H1 (cell line): ENCODE measurements around the gene TRPT1. TPM values are rescaled to one million over a fixed set of nuclear protein-coding genes. Genes with fewer than 3 reads are reported as not detected.

Experiments
- CTCF ChIA-PET: fragments of 300-600 bp; sonication (Branson Sonifier 250); formaldehyde crosslinking; loops from one replicate; lab custom pipeline; 2021; ENCODE audit not compliant: partially characterized antibody; lab: Charles Lee
- POLR2A ChIA-PET: fragments of 300-600 bp; sonication (Branson Sonifier 250); formaldehyde crosslinking; loops from one replicate; lab custom pipeline; 2021; ENCODE audit warnings: inconsistent platforms; ENCODE audit not compliant: partially characterized antibody; lab: Charles Lee
- DNase-seq, 2 experiments: peaks; one replicate each; pipeline versions ENCODE4 v3.0.0 to v3.0.0-alpha.2; 2010 to 2022; ENCODE audit warnings: low spot score in 2 of 2, low read depth in 1 of 2, mixed read lengths in 1 of 2
- FAIRE-seq: peaks from 2 replicates; lab custom pipeline; 2011; peaks lifted over from hg19 to GRCh38; lab: Jason Lieb, UNC
- H2AFZ ChIP-seq: 2 replicates; pipeline ENCODE4 v1.8.1; 2012; ENCODE audit warnings: low read length, inconsistent platforms
- H2AK5ac ChIP-seq: 2 replicates; pipeline ENCODE4 v1.6.1; 2013; ENCODE audit warnings: low read depth, low read length
- H2BK120ac ChIP-seq: replicated peaks from 2 replicates; pipeline ENCODE3; 2013; ENCODE audit warnings: low read depth, low read length, inconsistent platforms
- H2BK12ac ChIP-seq: 2 replicates; pipeline ENCODE4 v1.6.1; 2013; ENCODE audit warnings: low read depth, low read length
- H2BK15ac ChIP-seq: 2 replicates; pipeline ENCODE4 v1.6.1; 2013; ENCODE audit warnings: low read length
- H2BK20ac ChIP-seq: 2 replicates; pipeline ENCODE4 v1.6.1; 2013; ENCODE audit warnings: low read length
- H2BK5ac ChIP-seq: 2 replicates; pipeline ENCODE4 v1.6.1; 2013; ENCODE audit warnings: low read depth, low read length
- H3K14ac ChIP-seq: 2 replicates; pipeline ENCODE4 v1.6.1; 2013; ENCODE audit warnings: inconsistent platforms; ENCODE audit not compliant: insufficient read length
- H3K18ac ChIP-seq: 2 replicates; pipeline ENCODE4 v1.6.1; 2013; ENCODE audit warnings: low read length; ENCODE audit errors: extremely low read depth
- H3K23ac ChIP-seq: 2 replicates; pipeline ENCODE4 v1.6.1; 2013; ENCODE audit warnings: inconsistent platforms; ENCODE audit not compliant: insufficient read length
- H3K23me2 ChIP-seq: 2 replicates; pipeline ENCODE4 v1.6.1; 2013; ENCODE audit warnings: low read depth, low read length
- H3K27ac ChIP-seq: 2 replicates; pipeline ENCODE4 v1.6.1; 2011; ENCODE audit warnings: low read depth, low read length, inconsistent platforms
- H3K27me3 ChIP-seq, 4 experiments: replicated peaks in 1 of 4; 1 replicate in 1 of 4; 2 replicates in 3 of 4; pipeline versions ENCODE4 v1.6.1 to v1.8.1; 2011 to 2013; ENCODE audit warnings: low read length in 3 of 4, mild to moderate bottlenecking in 3 of 4, inconsistent platforms in 2 of 4, mixed read lengths in 2 of 4, moderate library complexity in 1 of 4; ENCODE audit not compliant: control insufficient read depth in 3 of 4, insufficient read depth in 3 of 4; ENCODE audit errors: extremely low read depth in 1 of 4
- H3K36me3 ChIP-seq, 4 experiments: 2 replicates each; pipeline versions ENCODE4 v1.6.1 to v1.8.1; 2011 to 2013; ENCODE audit warnings: mild to moderate bottlenecking in 4 of 4, low read length in 3 of 4, moderate library complexity in 2 of 4, control low read depth in 1 of 4, inconsistent platforms in 1 of 4; ENCODE audit not compliant: insufficient read depth in 4 of 4, control insufficient read depth in 2 of 4
- H3K4ac ChIP-seq: replicated peaks from 2 replicates; pipeline ENCODE3; 2013; ENCODE audit warnings: low read length, low read depth, mixed read lengths, inconsistent platforms; ENCODE audit not compliant: insufficient read length
- H3K4me1 ChIP-seq, 4 experiments: replicated peaks in 1 of 4; 1 replicate in 1 of 4; 2 replicates in 3 of 4; pipeline versions ENCODE4 v1.6.1 to v1.8.1; 2011 to 2013; ENCODE audit warnings: low read length in 3 of 4, inconsistent platforms in 2 of 4, mixed read lengths in 1 of 4; ENCODE audit not compliant: insufficient read depth in 4 of 4, control insufficient read depth in 3 of 4
- H3K4me2 ChIP-seq, 2 experiments: 2 replicates each; pipeline versions ENCODE4 v1.6.1 to v1.8.1; 2011 to 2013; ENCODE audit warnings: low read depth in 2 of 2, low read length in 2 of 2, control low read depth in 1 of 2, inconsistent platforms in 1 of 2, mild to moderate bottlenecking in 1 of 2; ENCODE audit not compliant: insufficient read depth in 1 of 2
- H3K4me3 ChIP-seq, 4 experiments: fragments of 200-600, 300-600 bp in 1 of 4; sonication (generic), shearing (Covaris generic), sonication (Bioruptor Twin) in 1 of 4; 2 replicates each; pipeline versions ENCODE4 v1.5.1 to v1.8.1; 2011 to 2016; ENCODE audit warnings: low read length in 4 of 4, low read depth in 3 of 4, control low read depth in 2 of 4, inconsistent platforms in 2 of 4, mild to moderate bottlenecking in 2 of 4, mixed read lengths in 1 of 4, moderate library complexity in 1 of 4; ENCODE audit not compliant: insufficient read depth in 2 of 4; ENCODE audit errors: extremely low read depth in 1 of 4
- H3K56ac ChIP-seq: replicated peaks from 2 replicates; pipeline ENCODE3; 2013; ENCODE audit warnings: low read depth, mild to moderate bottlenecking, mixed read lengths, low read length, inconsistent platforms; ENCODE audit not compliant: insufficient read length
- H3K79me1 ChIP-seq: 2 replicates; pipeline ENCODE4 v1.6.1; 2013; ENCODE audit warnings: low read depth, low read length, control low read depth
- H3K79me2 ChIP-seq, 2 experiments: 2 replicates each; pipeline versions ENCODE4 v1.6.1 to v1.8.1; 2012 to 2013; ENCODE audit warnings: low read length in 2 of 2, mild to moderate bottlenecking in 2 of 2, inconsistent platforms in 1 of 2; ENCODE audit not compliant: insufficient read depth in 2 of 2, control insufficient read depth in 1 of 2
- H3K9ac ChIP-seq, 4 experiments: replicated peaks in 1 of 4; 1 replicate in 1 of 4; 2 replicates in 3 of 4; pipeline versions ENCODE4 v1.6.1 to v1.8.1; 2011 to 2013; ENCODE audit warnings: low read depth in 3 of 4, low read length in 3 of 4, control low read depth in 2 of 4, mild to moderate bottlenecking in 2 of 4, moderate library complexity in 2 of 4, inconsistent platforms in 1 of 4; ENCODE audit errors: extremely low read depth in 1 of 4
- H3K9me3 ChIP-seq, 2 experiments: 2 replicates each; pipeline versions ENCODE4 v1.6.1 to v1.8.1; 2012 to 2013; ENCODE audit warnings: mild to moderate bottlenecking in 2 of 2, moderate library complexity in 2 of 2, control low read depth in 1 of 2, inconsistent platforms in 1 of 2, low read depth in 1 of 2, low read length in 1 of 2, mixed read lengths in 1 of 2; ENCODE audit not compliant: insufficient read depth in 2 of 2
- H4K20me1 ChIP-seq, 2 experiments: replicated peaks in 1 of 2; 2 replicates each; pipeline versions ENCODE3 to v1.8.1; 2011 to 2013; ENCODE audit warnings: inconsistent platforms in 2 of 2, low read length in 2 of 2, mild to moderate bottlenecking in 1 of 2; ENCODE audit not compliant: insufficient read depth in 2 of 2, control insufficient read depth in 1 of 2
- H4K5ac ChIP-seq: 2 replicates; pipeline ENCODE4 v1.6.1; 2013; ENCODE audit warnings: low read length, low read depth, mixed read lengths, inconsistent platforms; ENCODE audit not compliant: insufficient read length
- H4K8ac ChIP-seq: 2 replicates; pipeline ENCODE4 v1.8.0; 2013; ENCODE audit warnings: mild to moderate bottlenecking, moderate library complexity, low read length, inconsistent platforms; ENCODE audit not compliant: insufficient read depth; ENCODE audit errors: extremely low read depth
- H4K91ac ChIP-seq: replicated peaks from 2 replicates; pipeline ENCODE3; 2013; ENCODE audit warnings: low read length, mixed read lengths, inconsistent platforms; ENCODE audit not compliant: insufficient read length
- CREB1 ChIP-seq: IDR thresholded peaks from 2 replicates; pipeline ENCODE4 v1.6.1; 2012; ENCODE audit warnings: inconsistent platforms
- CTBP2 ChIP-seq: IDR thresholded peaks from 2 replicates; pipeline ENCODE4 v1.7.0; 2011; ENCODE audit warnings: borderline replicate concordance, mild to moderate bottlenecking, moderate library complexity, mixed read lengths, low read length; ENCODE audit not compliant: insufficient read depth, insufficient read length
- EGR1 ChIP-seq: IDR thresholded peaks from 2 replicates; pipeline ENCODE4 v1.6.1; 2011; ENCODE audit warnings: low read depth, low read length, borderline replicate concordance
- EZH2 ChIP-seq: fragments of 200-600 bp; sonication (generic); IDR thresholded peaks from 2 replicates; pipeline ENCODE4 v1.7.1; 2012; ENCODE audit warnings: low read depth, mild to moderate bottlenecking, moderate library complexity, low read length, inconsistent platforms; ENCODE audit not compliant: severe bottlenecking
- GTF2F1 ChIP-seq: IDR thresholded peaks from 2 replicates; pipeline ENCODE4 v1.6.1; 2012; ENCODE audit warnings: low read depth, low read length, improper control_type of control experiment, borderline replicate concordance
- HDAC2 ChIP-seq, 2 experiments: fragments of 300-600 bp in 1 of 2; sonication (generic) in 1 of 2; IDR thresholded peaks; 2 replicates each; pipeline ENCODE4 v1.6.1; 2011 to 2012; ENCODE audit warnings: low read depth in 2 of 2, low read length in 2 of 2, mild to moderate bottlenecking in 2 of 2, moderate library complexity in 2 of 2, borderline replicate concordance in 1 of 2, inconsistent platforms in 1 of 2
- KDM4A ChIP-seq: IDR thresholded peaks from one replicate; pipeline ENCODE4 v1.7.1; 2012; ENCODE audit warnings: low read depth, mild to moderate bottlenecking, moderate library complexity, low read length, inconsistent platforms; ENCODE audit not compliant: severe bottlenecking
- NANOG ChIP-seq: IDR thresholded peaks from 2 replicates; pipeline ENCODE4 v1.6.1; 2011; ENCODE audit warnings: low read length, low read depth, mild to moderate bottlenecking, inconsistent platforms; ENCODE audit not compliant: insufficient read depth, poor library complexity, severe bottlenecking
- SIN3A ChIP-seq, 2 experiments: IDR thresholded peaks in 1 of 2; conservative IDR thresholded peaks in 1 of 2; 2 replicates each; pipeline ENCODE4 v1.6.1; 2011 to 2012; ENCODE audit warnings: low read length in 2 of 2, improper control_type of control experiment in 1 of 2, low read depth in 1 of 2, mild to moderate bottlenecking in 1 of 2
- SP1 ChIP-seq: IDR thresholded peaks from 2 replicates; pipeline ENCODE4 v1.6.1; 2011; ENCODE audit warnings: low read depth, low read length
- SP2 ChIP-seq: IDR thresholded peaks from 2 replicates; pipeline ENCODE4 v1.6.1; 2012; ENCODE audit warnings: mild to moderate bottlenecking, low read length, inconsistent platforms
- WGBS, 2 experiments: shearing (Covaris generic) in 1 of 2; methylation state at CpG; one replicate each; pipeline versions ENCODE4 v1.1.6 to v1.1.7; 2013 to 2015; ENCODE audit warnings: low lambda C conversion rate in 2 of 2, mixed read lengths in 2 of 2, inconsistent platforms in 1 of 2, low coverage in 1 of 2, missing lambda C conversion rate in 1 of 2; ENCODE audit not compliant: insufficient replicate concordance in 2 of 2, insufficient coverage in 1 of 2, insufficient read length in 1 of 2; ENCODE audit errors: extremely low coverage in 1 of 2, missing lambda C conversion rate in 1 of 2; 5-methylcytosine and 5-hydroxymethylcytosine counted together
- polyA plus RNA-seq, 7 experiments: library from polyadenylated mRNA; depleted of rRNA in 3 of 7; stranded (reverse) in 5 of 7; unstranded in 2 of 7; fragments of >200 nt in 5 of 7; fragments of 200-250 nt in 2 of 7; gene quantifications; 1 replicate in 5 of 7; 2 replicates in 1 of 7; 4 replicates in 1 of 7; pipeline versions ENCODE4 v1.2.1 to v1.2.3, GENCODE V29; 2011 to 2013; ENCODE audit warnings: missing spikeins in 2 of 7, mixed read lengths in 2 of 7
- total RNA-seq: library from RNA; stranded (reverse); fragmentation: NEBNext Ultra II Directional; extraction: Animal tissue kit (Norgen Biotek cat#: 25700); gene quantifications from 2 replicates; pipeline ENCODE4 v1.2.1, GENCODE V29; 2021
- TF ChIP-seq, protein P1 (sequence below): IDR thresholded peaks from 2 replicates; pipeline ENCODE4 v1.6.1; 2012; ENCODE audit warnings: inconsistent platforms

Gene TRPT1
- total and polyA plus RNA-seq, 2 of the 8 experiments (the other 6 are each of a cell fraction or from before 2014, with no cell fraction given): 34.5 to 74.6 TPM

DNA sequence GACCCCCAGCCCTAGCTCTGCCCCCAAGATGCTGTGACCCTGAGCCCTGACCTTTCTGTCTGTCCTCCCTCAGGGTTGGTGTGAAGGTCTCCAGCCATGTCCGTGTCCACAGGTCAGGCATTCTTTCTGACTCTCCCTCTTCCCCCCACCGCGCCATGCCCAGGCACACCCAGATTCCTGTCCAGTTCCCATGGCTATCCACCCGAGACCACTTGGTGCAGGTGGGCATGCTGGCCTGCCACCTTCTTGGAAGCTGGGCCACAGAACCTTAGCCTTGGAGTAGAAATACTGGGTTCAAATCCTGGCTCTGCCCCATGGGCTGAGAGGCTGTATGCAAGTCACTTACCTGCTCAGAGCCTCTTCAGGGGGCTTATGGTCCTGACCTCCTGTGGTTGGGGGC, 23.1 kb upstream of the TRPT1 start:
- Histone ChIP-seq H3K18ac (peak overlapping the region; percentile 20), H3K79me2 (peaks cover 6 to 37% of the 10 kb centered on the region in 2 experiments; a peak in 3 of 4 replicates), H2AFZ (no peak overlapping the region), H3K27ac (peak overlapping the region; percentile 69; the same call in 1 of the 2 replicates), H4K8ac (no peak overlapping the region), H2BK15ac (peak overlapping the region; percentile 97), H2AK5ac (peak overlapping the region; percentile 18; the same call in 1 of the 2 replicates), H2BK12ac (peak overlapping the region; percentile 82; the same call in 1 of the 2 replicates), H4K91ac (peak overlapping the region; percentile 59), H3K9ac (no peak overlapping the region), H3K4me3 (peak overlapping the region in 2 of 4 experiments; percentile 5 to 63; a peak in 2 of 8 replicates), H4K5ac (peak overlapping the region; percentile 14), H3K9me3 (no peaks in the 10 kb centered on the region), H3K4me1 (peaks cover 0 to 47% (median 35%) of the 10 kb centered on the region in 4 experiments; a peak in 6 of 7 replicates), H4K20me1 (peaks cover 6 to 15% of the 10 kb centered on the region in 2 experiments), H3K4me2 (peak overlapping the region; percentile 73 to 99), H3K14ac (no peak overlapping the region), H2BK20ac (peak overlapping the region; percentile 88), H3K23ac (no peak overlapping the region), H3K23me2 (peaks cover 20% of the 10 kb centered on the region), H3K4ac (peak overlapping the region; percentile 10), H2BK5ac (peak overlapping the region; percentile 88; the same call in 1 of the 2 replicates), H3K56ac (peak overlapping the region; percentile 1), H3K27me3 (no peaks in the 10 kb centered on the region), H3K79me1 (peaks cover 9% of the 10 kb centered on the region), H2BK120ac (peak overlapping the region; percentile 1), H3K36me3 (peaks cover 0 to 8% (median 1%) of the 10 kb centered on the region in 4 experiments; a peak in 3 of 8 replicates)
- ChIA-PET CTCF (interaction anchor here (0.5 to 10.0 kb wide), 10 partner anchors 12 to 104 kb away, joined by 3 to 102 read pairs (median 6); partner anchors contain the start of genes CATSPERZ, ESRRA and FERMT3), POLR2A (interaction anchor here (0.7 to 13.1 kb wide), 13 partner anchors 6 to 69 kb away, joined by 3 to 352 read pairs (median 7); partner anchors contain the start of genes DNAJC4, ESRRA, FKBP2 and KCNK4)
- DNase-seq (peak in 1 of 2 experiments; percentile 58), FAIRE-seq (no peak)
- 85% methylated on average over 4 of the region's 4 CpGs; no CpG with 5 or more reads in 1 of the 2 experiments for WGBS, 2 experiments
- no peak for TF ChIP-seq HDAC2 (IDR thresholded peaks at IDR 0.05; ENCODE audit: borderline replicate concordance in 1 of 2, low read depth in 2 of 2, low read length in 2 of 2)
- TF ChIP-seq GTF2F1: no peak
- TF ChIP-seq CTBP2: no peak
- no peak for TF ChIP-seq SP1
- TF ChIP-seq KDM4A: no peak
- TF ChIP-seq SIN3A (conservative IDR thresholded peaks at IDR 0.05 in 1 of 2, IDR thresholded peaks at IDR 0.05 in 1 of 2; ENCODE audit: low read depth in 1 of 2, low read length in 2 of 2): no peak
- no peak for TF ChIP-seq CREB1
- TF ChIP-seq, protein P1, sequence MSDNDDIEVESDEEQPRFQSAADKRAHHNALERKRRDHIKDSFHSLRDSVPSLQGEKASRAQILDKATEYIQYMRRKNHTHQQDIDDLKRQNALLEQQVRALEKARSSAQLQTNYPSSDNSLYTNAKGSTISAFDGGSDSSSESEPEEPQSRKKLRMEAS: no peak
- no peak for TF ChIP-seq SP2
- TF ChIP-seq EZH2: no peak
- TF ChIP-seq NANOG: no peak
- no peak for TF ChIP-seq EGR1
